Measurements from ENCODE around the gene TTYH2.

- TF ChIP-seq CTCF (IDR thresholded peaks at IDR 0.05; ENCODE audit: poor library complexity, severe bottlenecking) = no peak
- no peak for TF ChIP-seq EP300 (conservative IDR thresholded peaks at IDR 0.05; ENCODE audit: poor library complexity, severe bottlenecking)
- TF ChIP-seq EZH2 (IDR thresholded peaks at IDR 0.05; ENCODE audit: borderline replicate concordance, insufficient read depth, low read length, poor library complexity, severe bottlenecking) = no peak
- no peak for TF ChIP-seq SMC3 (conservative IDR thresholded peaks at IDR 0.05; ENCODE audit: poor library complexity)
- TF ChIP-seq POLR2AphosphoS5 (IDR thresholded peaks at IDR 0.05) = no peak
- no peak for TF ChIP-seq REST (IDR thresholded peaks at IDR 0.05; ENCODE audit: borderline replicate concordance)
- no peak for TF ChIP-seq TAF1 (IDR thresholded peaks at IDR 0.05; ENCODE audit: low read depth)
Observed at GRCh38 chr17:74201948-74202347, 11.4 kb upstream of the TTYH2 start.
